HL-60 (cell line): Measurements from ENCODE around the gene ATP1A2.

ENCODE experiments used
- SPI1 ChIP-seq: IDR thresholded peaks from 2 replicates; pipeline ENCODE4 v1.6.1; 2012; ENCODE audit warnings: low read depth, mild to moderate bottlenecking, borderline replicate concordance
- TF ChIP-seq, protein P1 (sequence below): IDR thresholded peaks from 2 replicates; pipeline ENCODE4 v1.6.1; 2012; ENCODE audit warnings: low read depth; ENCODE audit not compliant: insufficient replicate concordance
- TF ChIP-seq, protein P2 (sequence below): IDR thresholded peaks from one replicate; pipeline ENCODE4 v1.5.1; 2011; ENCODE audit warnings: low read length, control low read depth, inconsistent platforms; ENCODE audit not compliant: insufficient read depth

DNA sequence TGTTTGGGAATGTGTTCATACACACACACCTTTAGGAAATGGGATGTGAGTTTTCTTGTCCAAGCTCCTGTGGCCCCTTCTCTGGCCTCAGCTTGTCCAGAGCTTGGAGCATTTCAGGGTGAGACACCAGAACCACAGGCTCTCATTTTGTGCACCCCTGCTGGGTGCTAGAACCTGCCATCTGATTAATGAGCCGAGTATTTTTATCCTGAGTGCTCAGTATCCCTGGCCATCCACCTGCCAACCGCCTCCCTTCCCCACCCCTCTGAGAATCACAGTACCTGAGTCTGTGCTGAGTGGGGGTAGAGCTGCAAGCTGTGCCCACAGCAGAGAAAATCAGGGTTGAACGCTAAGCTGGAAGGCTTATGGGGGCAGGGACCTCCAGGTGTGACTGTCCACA is 76.2 kb downstream of the ATP1A2 start:
- TF ChIP-seq, protein P1, sequence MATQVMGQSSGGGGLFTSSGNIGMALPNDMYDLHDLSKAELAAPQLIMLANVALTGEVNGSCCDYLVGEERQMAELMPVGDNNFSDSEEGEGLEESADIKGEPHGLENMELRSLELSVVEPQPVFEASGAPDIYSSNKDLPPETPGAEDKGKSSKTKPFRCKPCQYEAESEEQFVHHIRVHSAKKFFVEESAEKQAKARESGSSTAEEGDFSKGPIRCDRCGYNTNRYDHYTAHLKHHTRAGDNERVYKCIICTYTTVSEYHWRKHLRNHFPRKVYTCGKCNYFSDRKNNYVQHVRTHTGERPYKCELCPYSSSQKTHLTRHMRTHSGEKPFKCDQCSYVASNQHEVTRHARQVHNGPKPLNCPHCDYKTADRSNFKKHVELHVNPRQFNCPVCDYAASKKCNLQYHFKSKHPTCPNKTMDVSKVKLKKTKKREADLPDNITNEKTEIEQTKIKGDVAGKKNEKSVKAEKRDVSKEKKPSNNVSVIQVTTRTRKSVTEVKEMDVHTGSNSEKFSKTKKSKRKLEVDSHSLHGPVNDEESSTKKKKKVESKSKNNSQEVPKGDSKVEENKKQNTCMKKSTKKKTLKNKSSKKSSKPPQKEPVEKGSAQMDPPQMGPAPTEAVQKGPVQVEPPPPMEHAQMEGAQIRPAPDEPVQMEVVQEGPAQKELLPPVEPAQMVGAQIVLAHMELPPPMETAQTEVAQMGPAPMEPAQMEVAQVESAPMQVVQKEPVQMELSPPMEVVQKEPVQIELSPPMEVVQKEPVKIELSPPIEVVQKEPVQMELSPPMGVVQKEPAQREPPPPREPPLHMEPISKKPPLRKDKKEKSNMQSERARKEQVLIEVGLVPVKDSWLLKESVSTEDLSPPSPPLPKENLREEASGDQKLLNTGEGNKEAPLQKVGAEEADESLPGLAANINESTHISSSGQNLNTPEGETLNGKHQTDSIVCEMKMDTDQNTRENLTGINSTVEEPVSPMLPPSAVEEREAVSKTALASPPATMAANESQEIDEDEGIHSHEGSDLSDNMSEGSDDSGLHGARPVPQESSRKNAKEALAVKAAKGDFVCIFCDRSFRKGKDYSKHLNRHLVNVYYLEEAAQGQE: no peak
- TF ChIP-seq, protein P2, sequence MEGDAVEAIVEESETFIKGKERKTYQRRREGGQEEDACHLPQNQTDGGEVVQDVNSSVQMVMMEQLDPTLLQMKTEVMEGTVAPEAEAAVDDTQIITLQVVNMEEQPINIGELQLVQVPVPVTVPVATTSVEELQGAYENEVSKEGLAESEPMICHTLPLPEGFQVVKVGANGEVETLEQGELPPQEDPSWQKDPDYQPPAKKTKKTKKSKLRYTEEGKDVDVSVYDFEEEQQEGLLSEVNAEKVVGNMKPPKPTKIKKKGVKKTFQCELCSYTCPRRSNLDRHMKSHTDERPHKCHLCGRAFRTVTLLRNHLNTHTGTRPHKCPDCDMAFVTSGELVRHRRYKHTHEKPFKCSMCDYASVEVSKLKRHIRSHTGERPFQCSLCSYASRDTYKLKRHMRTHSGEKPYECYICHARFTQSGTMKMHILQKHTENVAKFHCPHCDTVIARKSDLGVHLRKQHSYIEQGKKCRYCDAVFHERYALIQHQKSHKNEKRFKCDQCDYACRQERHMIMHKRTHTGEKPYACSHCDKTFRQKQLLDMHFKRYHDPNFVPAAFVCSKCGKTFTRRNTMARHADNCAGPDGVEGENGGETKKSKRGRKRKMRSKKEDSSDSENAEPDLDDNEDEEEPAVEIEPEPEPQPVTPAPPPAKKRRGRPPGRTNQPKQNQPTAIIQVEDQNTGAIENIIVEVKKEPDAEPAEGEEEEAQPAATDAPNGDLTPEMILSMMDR: no peak
- no peak for TF ChIP-seq SPI1
